Calu3 (cell line): ENCODE measurements around the gene LMOD2. TPM values are rescaled to one million over a fixed set of nuclear protein-coding genes. Genes with fewer than 3 reads are reported as not detected.

Experiments used
- BruUV-seq: library from RNA; stranded (reverse); fragments of 400-500 nt; replicated peaks from 2 replicates; lab custom pipeline; 2021; lab: Mats Ljungman, UMichigan
- CTCF ChIA-PET: fragments of 300-600 bp; sonication (Branson Sonifier 250); formaldehyde crosslinking; loops from one replicate; lab custom pipeline; 2022; ENCODE audit warnings: antibody characterized with exemption; lab: Charles Lee
- DNase-seq: peaks from one replicate; pipeline ENCODE4 v3.0.0; 2022
- H3K27ac Mint-ChIP-seq: one replicate; pipeline ENCODE4 v1.8.0; 2022; ENCODE audit warnings: mixed read lengths; ENCODE audit not compliant: unreplicated experiment
- H3K27me3 Mint-ChIP-seq: one replicate; pipeline ENCODE4 v1.8.0; 2022; ENCODE audit warnings: mixed read lengths; ENCODE audit not compliant: unreplicated experiment
- H3K36me3 Mint-ChIP-seq: one replicate; pipeline ENCODE4 v1.8.0; 2022; ENCODE audit warnings: mild to moderate bottlenecking, moderate library complexity, mixed read lengths; ENCODE audit not compliant: insufficient read depth, unreplicated experiment
- H3K4me1 Mint-ChIP-seq: one replicate; pipeline ENCODE4 v1.8.0; 2022; ENCODE audit warnings: mild to moderate bottlenecking, low read depth, mixed read lengths; ENCODE audit not compliant: unreplicated experiment
- H3K4me3 Mint-ChIP-seq: one replicate; pipeline ENCODE4 v1.8.0; 2022; ENCODE audit warnings: mild to moderate bottlenecking, low read depth, moderate library complexity, mixed read lengths; ENCODE audit not compliant: unreplicated experiment
- H3K9me3 Mint-ChIP-seq: one replicate; pipeline ENCODE4 v1.8.0; 2022; ENCODE audit warnings: low read depth, mixed read lengths; ENCODE audit not compliant: unreplicated experiment
- CTCF ChIP-seq: fragments of 200-600 bp; IDR thresholded peaks from one replicate; pipeline ENCODE4 v1.8.0; 2022; ENCODE audit warnings: antibody characterized with exemption; ENCODE audit not compliant: unreplicated experiment
- intact Hi-C: fragments of 100-400 bp; cut with micrococcal nuclease; formaldehyde crosslinking; loops from one replicate; pipeline ENCODE4 v1.10.0; 2022; ENCODE audit not compliant: unreplicated experiment
- total RNA-seq: library from RNA; stranded (reverse); gene quantifications from 2 replicates; pipeline ENCODE4 v1.2.3, GENCODE V29; 2022

Gene LMOD2
- total RNA-seq, 1 experiment from 2014 or later: not detected

GRCh38 chr7:123669485-123669884 is 13.8 kb downstream of the LMOD2 start:
- no peak for DNase-seq
- CTCF ChIA-PET: no interaction called here
- no peaks in the 10 kb centered on the region for H3K36me3 Mint-ChIP-seq
- H3K4me3 Mint-ChIP-seq: no peak overlapping the region
- H3K4me1 Mint-ChIP-seq: no peaks in the 10 kb centered on the region
- intact Hi-C loops: no loop called here
- no peaks in the 10 kb centered on the region for H3K9me3 Mint-ChIP-seq
- no TSS peak for BruUV-seq
- H3K27me3 Mint-ChIP-seq: no peaks in the 10 kb centered on the region
- H3K27ac Mint-ChIP-seq: no peak overlapping the region
- no peak for TF ChIP-seq CTCF

DNA sequence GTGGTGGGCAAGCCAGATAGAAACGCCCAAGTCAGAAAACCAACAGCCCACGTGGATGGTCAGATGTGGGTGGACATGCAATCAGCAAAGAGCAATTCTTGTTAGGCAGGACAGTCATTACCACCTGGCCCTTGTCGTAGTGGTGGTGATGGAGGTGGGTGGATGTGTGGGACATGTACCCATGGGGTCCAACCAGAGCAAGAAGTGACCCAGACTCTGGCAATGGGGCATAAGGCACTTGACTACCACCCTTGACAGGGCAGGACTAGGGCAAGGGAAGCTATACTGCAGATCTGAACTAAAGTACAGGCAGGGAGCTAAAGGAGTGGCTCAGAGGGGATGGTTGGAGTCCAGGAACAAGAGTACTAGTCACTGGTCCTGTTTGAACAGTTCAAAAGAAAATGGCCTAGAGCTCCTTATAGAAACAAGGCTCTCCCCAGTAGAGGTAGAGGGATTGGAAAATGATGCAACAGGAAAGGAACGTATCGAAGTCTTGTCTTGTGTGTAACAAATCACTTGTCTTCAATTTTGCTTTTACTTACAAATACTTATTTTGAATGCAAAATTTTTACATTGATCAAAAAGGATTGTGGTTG is 17.6 kb downstream of the LMOD2 start:
- no TSS peak for BruUV-seq
- Mint-ChIP-seq H3K27me3 (no peaks in the 10 kb centered on the region), H3K4me3 (no peak overlapping the region), H3K36me3 (no peaks in the 10 kb centered on the region), H3K9me3 (no peaks in the 10 kb centered on the region), H3K27ac (no peak overlapping the region), H3K4me1 (no peaks in the 10 kb centered on the region)
- CTCF ChIA-PET: no interaction called here
- intact Hi-C loops: no loop called here
- no peak for TF ChIP-seq CTCF
- DNase-seq: no peak

GRCh38 chr7:123673752-123674398 is 18.2 kb downstream of the LMOD2 start:
- no peak overlapping the region for H3K27ac Mint-ChIP-seq
- DNase-seq: no peak
- BruUV-seq: no TSS peak
- CTCF ChIA-PET: interaction anchor here (0.7 kb wide), 1 partner anchor 27 kb away, joined by 3 read pairs; no protein-coding TSS in a partner anchor
- TF ChIP-seq CTCF: no peak
- H3K27me3 Mint-ChIP-seq: no peaks in the 10 kb centered on the region
- no peaks in the 10 kb centered on the region for H3K36me3 Mint-ChIP-seq
- no peak overlapping the region for H3K4me3 Mint-ChIP-seq
- no peaks in the 10 kb centered on the region for H3K9me3 Mint-ChIP-seq
- intact Hi-C loops: no loop called here
- H3K4me1 Mint-ChIP-seq: no peaks in the 10 kb centered on the region

- no peaks in the 10 kb centered on the region for H3K4me1 Mint-ChIP-seq
- CTCF ChIA-PET: interaction anchor here (0.7 kb wide), 1 partner anchor 27 kb away, joined by 3 read pairs; no protein-coding TSS in a partner anchor
- no peak overlapping the region for H3K4me3 Mint-ChIP-seq
- H3K9me3 Mint-ChIP-seq: no peaks in the 10 kb centered on the region
- DNase-seq: no peak
- no peak overlapping the region for H3K27ac Mint-ChIP-seq
- no peaks in the 10 kb centered on the region for H3K36me3 Mint-ChIP-seq
- intact Hi-C loops: no loop called here
- BruUV-seq: no TSS peak
- TF ChIP-seq CTCF: no peak
- H3K27me3 Mint-ChIP-seq: no peaks in the 10 kb centered on the region
Observed at GRCh38 chr7:123674399-123675180, 18.9 kb downstream of the LMOD2 start.
